Loucy (cell line): ENCODE measurements around the gene PIGB.

Experiments used
- CTCF ChIP-seq: fragments of 200-600 bp; sonication (generic); conservative IDR thresholded peaks from 2 replicates; pipeline ENCODE4 v1.5.1; 2014; ENCODE audit warnings: mild to moderate bottlenecking, antibody characterized with exemption, low read length
- EZH2phosphoT487 ChIP-seq: fragments of 200-600 bp; IDR thresholded peaks from 2 replicates; pipeline ENCODE4 v1.6.1; 2018; ENCODE audit warnings: antibody characterized with exemption, mild to moderate bottlenecking, moderate library complexity, borderline replicate concordance

GRCh38 chr15:55357774-55358173 is 38.8 kb downstream of the PIGB start:
- TF ChIP-seq EZH2phosphoT487: no peak
- no peak for TF ChIP-seq CTCF
